ENCODE data around the gene DNAJB11. TPM values are rescaled to one million over a fixed set of nuclear protein-coding genes. Genes with fewer than 3 reads are reported as not detected.
A peak's percentile ranks its signal among the peaks of the same experiment; 100 is the strongest.

The DNAJB11 gene
- total and polyA plus RNA-seq, 2 experiments from 2014 or later = 65.9 to 102 TPM

DNA sequence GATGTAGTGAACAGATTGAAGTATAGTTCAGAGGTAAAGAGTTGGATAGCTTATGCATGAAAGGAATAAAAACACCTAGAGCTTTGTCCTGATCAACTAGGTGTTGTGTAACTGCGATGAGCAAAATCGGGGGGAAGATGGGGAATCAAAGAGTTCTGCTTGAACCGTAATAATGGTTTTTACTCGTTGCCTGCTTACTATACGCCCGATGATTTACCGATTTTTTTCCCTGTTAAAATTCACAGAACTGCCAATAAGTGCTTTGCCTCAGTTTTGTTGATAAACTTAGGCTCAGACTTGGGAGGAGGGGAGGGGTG, 783 bp upstream of the DNAJB11 start:
- H4K20me1 ChIP-seq (ENCODE audit: insufficient read depth) = no peaks in the 10 kb centered on the region
- peak overlapping the region; percentile 88 for H3K4me2 ChIP-seq (ENCODE audit: unreplicated experiment)
- peaks cover 14% of the 10 kb centered on the region for H3K36me3 ChIP-seq (ENCODE audit: low read depth)
- peak overlapping the region; percentile 22 for H3K27ac ChIP-seq
- no peaks in the 10 kb centered on the region for H3K9me2 ChIP-seq (ENCODE audit: insufficient read depth)
- no peaks in the 10 kb centered on the region for H3K27me3 ChIP-seq (replicated peaks; ENCODE audit: insufficient read depth)
- peaks cover 70% of the 10 kb centered on the region for H3K79me2 ChIP-seq (ENCODE audit: insufficient read depth)
- in situ Hi-C loops (cut with MboI) = no loop called here
- no peaks in the 10 kb centered on the region for H3K9me3 ChIP-seq (ENCODE audit: low read depth)
- WGBS, 2 experiments (ENCODE audit: low coverage in 1 of 2, low lambda C conversion rate in 2 of 2, missing lambda C conversion rate in 2 of 2) = 8 to 9% methylated on average over 7 of the region's 7 CpGs
- peaks cover 15% of the 10 kb centered on the region for H3K4me1 ChIP-seq (ENCODE audit: insufficient read depth)
- H3F3A ChIP-seq (ENCODE audit: insufficient read depth) = no peaks in the 10 kb centered on the region
- no peak for DNase-seq
- peak overlapping the region; percentile 87 for H3K4me3 ChIP-seq
- peak overlapping the region; percentile 78 for H3K9ac ChIP-seq
- TF ChIP-seq EZH2 (IDR thresholded peaks at IDR 0.05; ENCODE audit: insufficient read depth, poor library complexity, severe bottlenecking) (no peak), EZH2phosphoT487 (IDR thresholded peaks at IDR 0.05; ENCODE audit: insufficient read depth, low read depth) (no peak)
- H2AFZ ChIP-seq = peak overlapping the region; percentile 97

GRCh38 chr3:186570941-186571643, 572 bp downstream of the DNAJB11 start:
- TF ChIP-seq EZH2 (IDR thresholded peaks at IDR 0.05; ENCODE audit: insufficient read depth, poor library complexity, severe bottlenecking) = no peak
- TF ChIP-seq EZH2phosphoT487 (IDR thresholded peaks at IDR 0.05; ENCODE audit: insufficient read depth, low read depth) = no peak
- peak overlapping the region; percentile 67 for H3K27ac ChIP-seq
- WGBS, 2 experiments (ENCODE audit: low coverage in 1 of 2, low lambda C conversion rate in 2 of 2, missing lambda C conversion rate in 2 of 2) = 0 to 1% methylated on average over 15 to 21 of the region's 21 CpGs
- H3K79me2 ChIP-seq (ENCODE audit: insufficient read depth) = peaks cover 58% of the 10 kb centered on the region
- H3K36me3 ChIP-seq (ENCODE audit: low read depth) = peaks cover 23% of the 10 kb centered on the region
- peak overlapping the region; percentile 94 for H3K9ac ChIP-seq
- no peaks in the 10 kb centered on the region for H3F3A ChIP-seq (ENCODE audit: insufficient read depth)
- peak overlapping the region; percentile 96 for H3K4me2 ChIP-seq (ENCODE audit: unreplicated experiment)
- H2AFZ ChIP-seq = peak overlapping the region; percentile 93
- no peaks in the 10 kb centered on the region for H3K27me3 ChIP-seq (replicated peaks; ENCODE audit: insufficient read depth)
- H4K20me1 ChIP-seq (ENCODE audit: insufficient read depth) = no peaks in the 10 kb centered on the region
- peak overlapping the region; percentile 92 for H3K4me3 ChIP-seq
- H3K4me1 ChIP-seq (ENCODE audit: insufficient read depth) = peaks cover 14% of the 10 kb centered on the region
- peak; percentile 17 for DNase-seq
- H3K9me3 ChIP-seq (ENCODE audit: low read depth) = no peaks in the 10 kb centered on the region
- H3K9me2 ChIP-seq (ENCODE audit: insufficient read depth) = no peaks in the 10 kb centered on the region
- in situ Hi-C loops (cut with MboI) = no loop called here

GRCh38 chr3:186571644-186572013, 1.1 kb downstream of the DNAJB11 start:
- Histone ChIP-seq H3K27ac (no peak overlapping the region), H4K20me1 (ENCODE audit: insufficient read depth) (no peaks in the 10 kb centered on the region), H3K9me3 (ENCODE audit: low read depth) (no peaks in the 10 kb centered on the region), H3K4me3 (peak overlapping the region; percentile 92), H3K36me3 (ENCODE audit: low read depth) (peaks cover 29% of the 10 kb centered on the region), H3K4me2 (ENCODE audit: unreplicated experiment) (peak overlapping the region; percentile 96), H3K27me3 (replicated peaks; ENCODE audit: insufficient read depth) (no peaks in the 10 kb centered on the region), H3F3A (ENCODE audit: insufficient read depth) (no peaks in the 10 kb centered on the region), H3K9ac (peak overlapping the region; percentile 94), H2AFZ (peak overlapping the region; percentile 93; the same call in 1 of the 2 replicates), H3K4me1 (ENCODE audit: insufficient read depth) (peaks cover 10% of the 10 kb centered on the region), H3K9me2 (ENCODE audit: insufficient read depth) (no peaks in the 10 kb centered on the region), H3K79me2 (ENCODE audit: insufficient read depth) (peaks cover 53% of the 10 kb centered on the region)
- no peak for TF ChIP-seq EZH2 (IDR thresholded peaks at IDR 0.05; ENCODE audit: insufficient read depth, poor library complexity, severe bottlenecking)
- 59 to 79% methylated on average over 2 of the region's 2 CpGs for WGBS, 2 experiments (ENCODE audit: low coverage in 1 of 2, low lambda C conversion rate in 2 of 2, missing lambda C conversion rate in 2 of 2)
- in situ Hi-C loops (cut with MboI) = no loop called here
- DNase-seq = no peak

DNA sequence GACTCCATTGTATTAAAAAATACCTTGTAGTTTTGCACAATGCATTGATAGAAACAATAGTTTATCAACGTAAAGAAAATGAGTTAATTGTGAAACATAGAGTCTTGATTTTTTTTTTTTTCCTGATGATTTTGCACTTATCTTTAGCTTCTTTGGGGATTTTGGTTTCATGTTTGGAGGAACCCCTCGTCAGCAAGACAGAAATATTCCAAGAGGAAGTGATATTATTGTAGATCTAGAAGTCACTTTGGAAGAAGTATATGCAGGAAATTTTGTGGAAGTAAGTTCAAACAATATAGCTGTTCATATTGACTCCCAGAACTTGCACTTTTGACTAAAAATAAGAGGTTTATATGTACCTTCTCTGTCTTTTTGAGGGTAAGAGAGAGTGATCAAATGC, 7.0 kb downstream of the DNAJB11 start:
- H3K4me1 ChIP-seq (ENCODE audit: insufficient read depth) = no peaks in the 10 kb centered on the region
- WGBS, 2 experiments (ENCODE audit: low coverage in 1 of 2, low lambda C conversion rate in 2 of 2, missing lambda C conversion rate in 2 of 2) = 96 to 97% methylated on average over 2 of the region's 2 CpGs
- H3K4me2 ChIP-seq (ENCODE audit: unreplicated experiment) = no peak overlapping the region
- in situ Hi-C loops (cut with MboI) = no loop called here
- H3F3A ChIP-seq (ENCODE audit: insufficient read depth) = 0 out of 2 replicates have a peak, but pooled peaks cover 6% of the 10 kb centered on the region
- H3K9me2 ChIP-seq (ENCODE audit: insufficient read depth) = no peaks in the 10 kb centered on the region
- H4K20me1 ChIP-seq (ENCODE audit: insufficient read depth) = no peaks in the 10 kb centered on the region
- no peak overlapping the region for H3K9ac ChIP-seq
- H3K4me3 ChIP-seq = no peak overlapping the region
- no peak for TF ChIP-seq EZH2phosphoT487 (IDR thresholded peaks at IDR 0.05; ENCODE audit: insufficient read depth, low read depth)
- TF ChIP-seq EZH2 (IDR thresholded peaks at IDR 0.05; ENCODE audit: insufficient read depth, poor library complexity, severe bottlenecking) = no peak
- H3K27me3 ChIP-seq (replicated peaks; ENCODE audit: insufficient read depth) = no peaks in the 10 kb centered on the region
- DNase-seq = no peak
- no peak overlapping the region for H2AFZ ChIP-seq
- peaks cover 66% of the 10 kb centered on the region for H3K36me3 ChIP-seq (ENCODE audit: low read depth)
- no peak overlapping the region for H3K27ac ChIP-seq
- no peaks in the 10 kb centered on the region for H3K9me3 ChIP-seq (ENCODE audit: low read depth)
- H3K79me2 ChIP-seq (ENCODE audit: insufficient read depth) = peaks cover 23% of the 10 kb centered on the region

All from GM23248 (cell line).